Chondrocyte (in vitro differentiated cells): Measurements from ENCODE around the gene SUFU. TPM values are rescaled to one million over a fixed set of nuclear protein-coding genes. Genes with fewer than 3 reads are reported as not detected.

ENCODE experiments used
- DNase-seq: peaks from one replicate; pipeline ENCODE4 v3.0.0; 2021; ENCODE audit warnings: mixed read lengths, low spot score
- H3K27ac Mint-ChIP-seq: one replicate; pipeline ENCODE4 v1.8.0; 2021; ENCODE audit warnings: mild to moderate bottlenecking, moderate library complexity, mixed read lengths; ENCODE audit not compliant: unreplicated experiment
- H3K27me3 Mint-ChIP-seq: 2 replicates; pipeline ENCODE4 v1.8.0; 2021; ENCODE audit warnings: low read depth, mixed read lengths
- H3K36me3 Mint-ChIP-seq: 2 replicates; pipeline ENCODE4 v1.8.0; 2021; ENCODE audit warnings: low read depth, mixed read lengths
- H3K4me1 Mint-ChIP-seq: 2 replicates; pipeline ENCODE4 v1.8.0; 2021; ENCODE audit warnings: low read depth, mild to moderate bottlenecking, mixed read lengths
- H3K4me3 Mint-ChIP-seq: one replicate; pipeline ENCODE4 v1.8.0; 2021; ENCODE audit warnings: mild to moderate bottlenecking, moderate library complexity, mixed read lengths; ENCODE audit not compliant: unreplicated experiment
- H3K9me3 Mint-ChIP-seq: 2 replicates; pipeline ENCODE4 v1.8.0; 2021; ENCODE audit warnings: low read depth, mixed read lengths
- total RNA-seq: library from RNA; stranded (reverse); gene quantifications from 3 replicates; pipeline ENCODE4 v1.2.1, GENCODE V29; 2021
- TF ChIP-seq, protein P1 (sequence below): fragments of 200-600 bp; sonication (generic); IDR thresholded peaks from 2 replicates; pipeline ENCODE4 v1.5.0; 2021; ENCODE audit warnings: antibody characterized with exemption, mild to moderate bottlenecking, moderate library complexity

Gene SUFU
- total RNA-seq, 1 donor from 2014 or later = 15.5 TPM

DNA sequence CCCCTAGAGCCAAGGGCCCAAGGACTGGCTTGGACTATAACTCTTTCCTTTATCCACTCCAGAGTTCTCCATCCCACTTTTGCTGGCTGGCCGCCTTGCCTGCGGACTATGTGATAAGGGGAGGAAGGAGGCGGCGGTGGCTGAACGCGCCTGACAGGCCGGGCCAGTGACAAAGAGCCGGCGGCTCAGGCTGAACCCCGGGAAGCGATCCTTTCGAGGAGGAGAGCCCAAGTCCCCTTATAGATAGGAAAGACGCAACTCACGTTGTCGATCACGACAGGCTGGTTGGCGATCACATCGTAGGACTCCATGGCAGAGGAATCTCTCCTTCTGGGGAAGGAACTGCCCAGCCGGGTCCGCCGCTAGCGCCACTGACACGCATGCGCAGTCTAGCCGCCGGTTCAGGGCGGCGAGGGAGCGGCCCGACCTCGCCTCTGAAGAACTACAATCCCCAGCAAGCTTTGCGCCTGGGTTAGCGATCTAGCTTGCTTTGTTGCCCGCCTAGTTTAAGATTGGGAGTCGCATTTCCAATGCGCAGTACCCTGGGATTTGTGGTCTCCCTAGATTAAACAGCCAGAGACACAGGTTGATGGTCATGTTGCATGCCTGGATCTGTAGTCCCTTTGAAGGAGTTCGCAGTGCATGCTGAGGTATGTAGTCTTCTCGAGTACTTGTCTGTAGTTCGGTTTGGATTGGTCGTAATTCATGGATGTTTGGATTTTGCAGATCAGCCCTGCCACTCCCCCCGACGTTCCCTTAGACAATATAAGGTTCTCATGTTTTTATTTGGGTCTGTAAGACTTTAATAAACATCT is 1.2 kb upstream of the SUFU start, which contains the start of gene ACTR1A:
ACTR1A (minus strand) TSS at position 376 of the 815 bp plus-strand sequence; CDS start at position 311, 65 bp downstream.
- Mint-ChIP-seq H3K9me3 (no peaks in the 10 kb centered on the region), H3K4me1 (peaks cover 41% of the 10 kb centered on the region), H3K36me3 (no peaks in the 10 kb centered on the region), H3K27me3 (no peaks in the 10 kb centered on the region), H3K27ac (no peak within 1 kb of the TSS), H3K4me3 (no peak within 1 kb of the TSS)
- DNase-seq = peak; percentile 96
- TF ChIP-seq, protein P1, sequence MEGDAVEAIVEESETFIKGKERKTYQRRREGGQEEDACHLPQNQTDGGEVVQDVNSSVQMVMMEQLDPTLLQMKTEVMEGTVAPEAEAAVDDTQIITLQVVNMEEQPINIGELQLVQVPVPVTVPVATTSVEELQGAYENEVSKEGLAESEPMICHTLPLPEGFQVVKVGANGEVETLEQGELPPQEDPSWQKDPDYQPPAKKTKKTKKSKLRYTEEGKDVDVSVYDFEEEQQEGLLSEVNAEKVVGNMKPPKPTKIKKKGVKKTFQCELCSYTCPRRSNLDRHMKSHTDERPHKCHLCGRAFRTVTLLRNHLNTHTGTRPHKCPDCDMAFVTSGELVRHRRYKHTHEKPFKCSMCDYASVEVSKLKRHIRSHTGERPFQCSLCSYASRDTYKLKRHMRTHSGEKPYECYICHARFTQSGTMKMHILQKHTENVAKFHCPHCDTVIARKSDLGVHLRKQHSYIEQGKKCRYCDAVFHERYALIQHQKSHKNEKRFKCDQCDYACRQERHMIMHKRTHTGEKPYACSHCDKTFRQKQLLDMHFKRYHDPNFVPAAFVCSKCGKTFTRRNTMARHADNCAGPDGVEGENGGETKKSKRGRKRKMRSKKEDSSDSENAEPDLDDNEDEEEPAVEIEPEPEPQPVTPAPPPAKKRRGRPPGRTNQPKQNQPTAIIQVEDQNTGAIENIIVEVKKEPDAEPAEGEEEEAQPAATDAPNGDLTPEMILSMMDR = no peak

DNA sequence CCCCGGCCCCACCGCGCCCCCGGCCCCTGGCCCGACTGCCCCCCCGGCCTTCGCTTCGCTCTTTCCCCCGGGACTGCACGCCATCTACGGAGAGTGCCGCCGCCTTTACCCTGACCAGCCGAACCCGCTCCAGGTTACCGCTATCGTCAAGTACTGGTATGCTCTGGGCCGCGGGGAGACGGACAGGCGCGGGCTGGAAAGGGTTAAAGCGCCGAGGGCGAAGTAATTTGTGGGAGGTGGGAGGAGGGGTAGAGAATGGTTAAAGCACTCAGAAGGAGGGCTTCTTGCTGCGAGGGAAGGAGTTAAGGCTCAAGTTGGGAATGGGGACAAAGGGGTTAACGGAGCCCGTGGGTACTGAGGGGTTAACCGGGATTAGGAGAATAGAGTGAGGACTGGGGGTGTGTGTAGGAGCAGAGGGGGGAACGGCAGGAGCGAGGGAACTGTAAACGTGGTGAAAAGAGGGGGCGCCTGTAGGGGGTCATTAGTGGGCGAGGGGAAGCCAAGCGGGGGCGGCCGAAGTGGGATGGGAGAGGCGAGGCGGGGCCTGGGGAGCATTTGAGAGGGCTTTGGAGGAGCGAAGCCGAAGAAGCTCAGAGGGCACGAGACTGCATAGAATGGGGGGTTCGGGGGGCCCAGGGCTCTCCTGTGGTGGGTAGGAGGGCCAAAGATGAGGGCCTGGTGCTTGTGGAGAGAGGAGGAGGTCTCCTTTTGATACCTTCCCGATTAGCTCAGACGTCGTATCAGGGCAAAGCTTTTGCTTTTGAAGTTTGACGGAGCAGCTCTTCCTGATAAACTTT is 605 bp downstream of the SUFU start:
- Mint-ChIP-seq H3K9me3 (no peaks in the 10 kb centered on the region), H3K4me3 (peak overlapping the region; percentile 93), H3K27me3 (no peaks in the 10 kb centered on the region), H3K36me3 (peaks cover under 1% of the 10 kb centered on the region), H3K27ac (peak overlapping the region; percentile 53), H3K4me1 (peaks cover 28% of the 10 kb centered on the region)
- TF ChIP-seq, protein P1 = no peak
- peak; percentile 81 for DNase-seq

DNA sequence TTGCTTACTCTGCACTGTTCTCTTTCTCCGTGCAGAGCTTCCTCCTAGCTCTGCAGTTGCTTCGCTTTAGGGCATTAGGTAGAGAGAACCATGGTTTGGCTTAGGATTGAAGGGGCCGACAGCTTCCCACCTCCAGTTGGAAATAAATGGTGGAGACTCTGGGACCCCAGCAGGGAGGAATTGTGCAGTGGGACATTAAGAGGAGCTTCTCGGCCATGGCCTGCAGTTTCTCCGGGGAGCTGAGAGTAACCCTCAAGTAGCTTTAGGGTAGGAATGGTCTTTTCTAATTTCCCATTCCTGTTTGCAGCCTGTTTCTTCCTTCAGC is 1.2 kb downstream of the SUFU start:
- H3K27me3 Mint-ChIP-seq = no peaks in the 10 kb centered on the region
- peak overlapping the region; percentile 53 for H3K27ac Mint-ChIP-seq
- H3K4me3 Mint-ChIP-seq = peak overlapping the region; percentile 93
- TF ChIP-seq, protein P1 = no peak
- peaks cover 26% of the 10 kb centered on the region for H3K4me1 Mint-ChIP-seq
- H3K36me3 Mint-ChIP-seq = peaks cover 2% of the 10 kb centered on the region
- H3K9me3 Mint-ChIP-seq = no peaks in the 10 kb centered on the region
- peak; percentile 17 for DNase-seq

DNA sequence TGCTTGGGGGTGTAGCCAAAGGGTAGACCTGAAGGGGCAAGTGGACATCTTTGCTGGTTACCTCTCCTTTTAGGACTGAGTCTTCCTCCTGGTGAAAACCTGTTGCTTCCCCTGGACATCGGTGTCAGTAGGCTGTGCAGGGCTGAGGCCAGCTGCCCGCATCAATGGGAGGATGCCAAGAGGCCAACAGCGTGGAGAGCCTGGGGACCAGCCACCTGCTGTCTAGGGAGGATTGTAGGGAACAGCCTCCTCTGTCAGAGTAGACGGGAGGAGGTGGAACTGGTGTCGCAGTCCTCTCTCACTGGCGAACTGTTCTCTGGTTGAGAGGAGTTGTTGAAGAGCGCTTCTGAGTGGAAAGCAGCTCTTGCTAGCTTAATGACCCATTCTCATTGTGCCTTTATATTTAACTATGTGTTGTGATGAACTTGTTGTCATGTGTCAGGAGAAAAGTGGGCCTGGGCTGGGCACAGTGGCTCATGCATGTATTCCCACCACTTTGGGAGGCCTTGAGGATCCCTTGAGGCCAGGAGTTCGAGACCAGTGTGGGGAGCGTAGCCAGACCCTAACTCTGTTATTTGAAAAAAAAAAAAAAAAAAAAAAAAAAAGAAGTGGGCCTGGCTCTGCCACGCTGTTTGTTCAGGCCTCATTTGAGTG is 1.8 kb downstream of the SUFU start:
- H3K27me3 Mint-ChIP-seq = no peaks in the 10 kb centered on the region
- H3K4me3 Mint-ChIP-seq = peak overlapping the region; percentile 93
- H3K27ac Mint-ChIP-seq = peak overlapping the region; percentile 27
- DNase-seq = peak; percentile 68
- H3K36me3 Mint-ChIP-seq = peaks cover 2% of the 10 kb centered on the region
- TF ChIP-seq, protein P1 = no peak
- no peaks in the 10 kb centered on the region for H3K9me3 Mint-ChIP-seq
- peaks cover 24% of the 10 kb centered on the region for H3K4me1 Mint-ChIP-seq

DNA sequence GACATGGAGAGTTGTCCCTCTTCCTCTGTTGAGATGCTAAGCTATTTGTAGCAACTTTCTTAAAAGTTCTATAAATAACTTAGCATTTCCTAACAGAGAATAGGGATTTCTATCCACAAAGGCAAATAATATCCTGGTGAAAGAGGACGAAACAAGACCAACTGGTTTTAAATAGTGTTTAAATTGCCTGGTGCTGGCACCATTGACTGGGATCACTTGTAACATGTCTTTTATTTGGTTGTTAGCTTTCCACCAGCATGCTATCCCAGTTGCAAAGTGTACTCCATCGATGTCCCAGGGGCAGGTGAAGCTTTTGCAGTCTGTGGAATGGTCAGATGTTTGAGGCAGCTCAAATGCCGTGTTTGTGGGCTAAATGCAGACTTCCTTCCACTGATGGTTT is 3.7 kb downstream of the SUFU start:
- Mint-ChIP-seq H3K9me3 (no peaks in the 10 kb centered on the region), H3K27me3 (no peaks in the 10 kb centered on the region), H3K36me3 (peaks cover 8% of the 10 kb centered on the region), H3K4me3 (no peak overlapping the region), H3K27ac (no peak overlapping the region), H3K4me1 (peaks cover 30% of the 10 kb centered on the region)
- no peak for DNase-seq
- TF ChIP-seq, protein P1 = no peak
